Mesodermal cell (in vitro differentiated cells): Measurements from ENCODE around the gene PTGR3.
A peak's percentile ranks its signal among the peaks of the same experiment; 100 is the strongest.

Source experiments
- H3K27ac ChIP-seq: 2 replicates; pipeline ENCODE4 v1.7.0; 2013; ENCODE audit warnings: mild to moderate bottlenecking, low read depth, low read length, moderate library complexity; ENCODE audit not compliant: severe bottlenecking
- H3K36me3 ChIP-seq: 2 replicates; pipeline ENCODE4 v1.7.1; 2013; ENCODE audit warnings: mild to moderate bottlenecking, low read length, moderate library complexity; ENCODE audit not compliant: control insufficient read depth, insufficient read depth
- H3K4me1 ChIP-seq: one replicate; pipeline ENCODE4 v1.7.1; 2013; ENCODE audit warnings: mild to moderate bottlenecking, low read length; ENCODE audit not compliant: insufficient read depth, control insufficient read depth, poor library complexity, severe bottlenecking
- H3K4me3 ChIP-seq: 2 replicates; pipeline ENCODE4 v1.7.0; 2013; ENCODE audit warnings: low read length, control low read depth, mild to moderate bottlenecking; ENCODE audit not compliant: insufficient read depth, poor library complexity, severe bottlenecking; ENCODE audit errors: extremely low read depth
- H3K9me3 ChIP-seq: 2 replicates; pipeline ENCODE4 v1.7.1; 2013; ENCODE audit warnings: mild to moderate bottlenecking, low read length, moderate library complexity; ENCODE audit not compliant: control insufficient read depth
- WGBS, 2 experiments: methylation state at CpG; one replicate each; pipeline ENCODE4 v1.1.5; 2013; ENCODE audit warnings: missing lambda C conversion rate in 2 of 2; ENCODE audit not compliant: insufficient coverage in 2 of 2; 5-methylcytosine and 5-hydroxymethylcytosine counted together

PTGR3 gene

GRCh38 chr18:75207310-75208154 lies 1.4 kb downstream of the PTGR3 start:
- Histone ChIP-seq H3K36me3 (no peaks in the 10 kb centered on the region), H3K4me1 (peaks cover 10% of the 10 kb centered on the region), H3K4me3 (peak overlapping the region; percentile 80), H3K9me3 (no peaks in the 10 kb centered on the region), H3K27ac (no peak overlapping the region)
- WGBS, 2 experiments, result 1 to 2% methylated on average over 21 to 23 of the region's 26 CpGs

GRCh38 chr18:75206452-75207309 lies 2.3 kb downstream of the PTGR3 start:
- Histone ChIP-seq H3K9me3 (no peaks in the 10 kb centered on the region), H3K36me3 (no peaks in the 10 kb centered on the region), H3K27ac (no peak overlapping the region), H3K4me1 (peaks cover 10% of the 10 kb centered on the region), H3K4me3 (peak overlapping the region; percentile 80)
- WGBS, 2 experiments, result 0 to 4% methylated on average over 4 to 5 of the region's 14 CpGs

GRCh38 chr18:75205514-75206132 lies 3.3 kb downstream of the PTGR3 start:
- 0 to 3% methylated on average over 1 to 8 of the region's 16 CpGs for WGBS, 2 experiments
- no peaks in the 10 kb centered on the region for H3K9me3 ChIP-seq
- peak overlapping the region; percentile 37 for H3K4me3 ChIP-seq
- peaks cover 4% of the 10 kb centered on the region for H3K36me3 ChIP-seq
- peaks cover 10% of the 10 kb centered on the region for H3K4me1 ChIP-seq
- no peak overlapping the region for H3K27ac ChIP-seq

- H3K36me3 ChIP-seq, result peaks cover 9% of the 10 kb centered on the region
- 1% methylated on average over 35 to 43 of the region's 75 CpGs for WGBS, 2 experiments
- H3K4me3 ChIP-seq, result peak overlapping the region; percentile 37
- H3K27ac ChIP-seq, result no peak overlapping the region
- H3K9me3 ChIP-seq, result no peaks in the 10 kb centered on the region
- peaks cover 7% of the 10 kb centered on the region for H3K4me1 ChIP-seq
Measured at GRCh38 chr18:75204732-75205513, 4.0 kb downstream of the PTGR3 start.

- H3K27ac ChIP-seq, result no peak overlapping the region
- peaks cover 7% of the 10 kb centered on the region for H3K4me1 ChIP-seq
- H3K4me3 ChIP-seq, result peak overlapping the region; percentile 37
- H3K36me3 ChIP-seq, result peaks cover 13% of the 10 kb centered on the region
- no peaks in the 10 kb centered on the region for H3K9me3 ChIP-seq
- 1 to 2% methylated on average over 23 to 32 of the region's 35 CpGs for WGBS, 2 experiments
Measured at GRCh38 chr18:75204269-75204731, 4.6 kb downstream of the PTGR3 start.

GRCh38 chr18:75203416-75204268 lies 5.3 kb downstream of the PTGR3 start:
- no peaks in the 10 kb centered on the region for H3K9me3 ChIP-seq
- peaks cover 7% of the 10 kb centered on the region for H3K4me1 ChIP-seq
- peaks cover 13% of the 10 kb centered on the region for H3K36me3 ChIP-seq
- H3K4me3 ChIP-seq, result peak overlapping the region; percentile 37
- 12 to 23% methylated on average over 5 to 6 of the region's 24 CpGs for WGBS, 2 experiments
- H3K27ac ChIP-seq, result no peak overlapping the region

- Histone ChIP-seq H3K4me3 (no peak overlapping the region), H3K27ac (no peak overlapping the region), H3K4me1 (peaks cover 7% of the 10 kb centered on the region), H3K9me3 (no peaks in the 10 kb centered on the region), H3K36me3 (peaks cover 13% of the 10 kb centered on the region)
- WGBS, 2 experiments, result 72% methylated on average over 3 of the region's 6 CpGs; no CpG with 5 or more reads in 1 of the 2 experiments
Measured at GRCh38 chr18:75202696-75203365, 6.1 kb downstream of the PTGR3 start.

GRCh38 chr18:75201282-75202270 lies 7.4 kb downstream of the PTGR3 start:
- H3K36me3 ChIP-seq, result peaks cover 13% of the 10 kb centered on the region
- H3K4me1 ChIP-seq, result peaks cover 7% of the 10 kb centered on the region
- no peak overlapping the region for H3K27ac ChIP-seq

More at GRCh38 chr18:75201282-75202270, 7.4 kb downstream of the PTGR3 start:
- Histone ChIP-seq H3K9me3 (no peaks in the 10 kb centered on the region), H3K4me3 (no peak overlapping the region)
- 91 to 98% methylated on average over 16 to 17 of the region's 18 CpGs for WGBS, 2 experiments
